Nephron progenitor cell (in vitro differentiated cells): ENCODE data around the gene LPCAT2.

Experiments
- DNase-seq: peaks from one replicate; pipeline ENCODE4 v3.0.0; 2021
- H3K27ac Mint-ChIP-seq: 2 replicates; pipeline ENCODE4 v1.8.0; 2021; ENCODE audit warnings: mild to moderate bottlenecking, moderate library complexity, mixed read lengths
- H3K27me3 Mint-ChIP-seq: 2 replicates; pipeline ENCODE4 v1.8.0; 2021; ENCODE audit warnings: mild to moderate bottlenecking, low read depth, mixed read lengths; ENCODE audit not compliant: poor library complexity
- H3K36me3 Mint-ChIP-seq: 2 replicates; pipeline ENCODE4 v1.8.0; 2021; ENCODE audit warnings: low read depth, mixed read lengths
- H3K4me1 Mint-ChIP-seq: 2 replicates; pipeline ENCODE4 v1.8.0; 2021; ENCODE audit warnings: mixed read lengths
- H3K4me3 Mint-ChIP-seq: 2 replicates; pipeline ENCODE4 v1.8.0; 2021; ENCODE audit warnings: mild to moderate bottlenecking, moderate library complexity, mixed read lengths
- H3K9me3 Mint-ChIP-seq: 2 replicates; pipeline ENCODE4 v1.8.0; 2021; ENCODE audit warnings: mild to moderate bottlenecking, moderate library complexity, mixed read lengths
- CTCF ChIP-seq: fragments of 200-600 bp; sonication (generic); IDR thresholded peaks from 2 replicates; pipeline ENCODE4 v1.5.0; 2021; ENCODE audit warnings: antibody characterized with exemption

LPCAT2 gene

DNA sequence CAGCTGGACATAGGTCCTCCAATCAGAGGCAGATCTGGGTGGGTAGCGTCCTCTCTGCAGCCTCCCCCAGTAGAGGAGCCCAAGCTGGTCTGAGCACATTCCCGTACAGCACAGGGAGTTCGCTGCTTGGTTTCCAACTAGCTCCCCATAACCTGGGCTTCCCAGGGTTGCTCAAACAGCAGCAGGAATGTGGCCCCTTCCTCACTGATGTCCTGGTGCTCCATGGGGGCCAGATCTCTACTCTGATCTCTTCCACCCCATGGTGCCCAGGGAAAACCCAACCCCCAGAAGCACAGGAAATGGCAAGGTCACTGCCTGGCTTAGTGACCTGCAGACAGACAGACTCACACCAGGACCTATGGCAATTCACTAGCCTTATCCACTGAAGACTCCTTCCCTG is 41.0 kb upstream of the LPCAT2 start:
- Mint-ChIP-seq H3K27ac (no peak overlapping the region), H3K36me3 (no peaks in the 10 kb centered on the region), H3K9me3 (no peaks in the 10 kb centered on the region), H3K4me3 (no peak overlapping the region), H3K4me1 (peaks cover 5% of the 10 kb centered on the region), H3K27me3 (peaks cover 16% of the 10 kb centered on the region)
- no peak for DNase-seq
- no peak for TF ChIP-seq CTCF

DNA sequence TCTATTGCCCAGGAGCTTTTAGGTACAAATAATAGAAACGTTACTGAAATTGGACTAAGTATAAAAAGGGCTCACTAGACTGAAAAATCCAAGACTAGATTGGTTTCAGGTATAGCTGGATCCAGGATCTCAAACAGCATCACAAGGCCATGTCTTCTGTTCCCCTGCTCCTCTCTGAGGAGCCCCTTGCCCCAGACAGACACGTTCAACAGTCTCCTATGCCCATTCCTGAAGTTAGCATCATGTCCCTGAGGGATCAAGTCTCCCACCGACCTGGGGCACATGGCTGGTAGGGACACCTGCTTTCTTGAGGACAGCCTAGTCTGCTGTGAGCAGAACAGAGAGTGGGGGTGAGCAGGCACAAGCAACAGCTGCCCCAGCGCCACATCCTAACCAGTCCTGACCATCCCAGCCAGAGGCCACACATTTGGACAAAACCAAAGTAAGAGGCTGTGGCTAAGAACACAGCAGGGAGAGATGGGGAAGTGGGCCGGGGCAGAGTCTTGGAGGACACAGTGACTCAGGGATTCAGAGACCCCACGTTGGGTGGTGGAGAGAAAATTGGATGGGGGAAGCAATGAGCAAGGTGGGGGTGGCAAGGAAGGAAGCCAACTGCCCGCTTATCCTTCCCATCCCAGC is 40.4 kb upstream of the LPCAT2 start:
- Mint-ChIP-seq H3K36me3 (no peaks in the 10 kb centered on the region), H3K9me3 (no peaks in the 10 kb centered on the region), H3K4me1 (peaks cover 5% of the 10 kb centered on the region), H3K4me3 (no peak overlapping the region), H3K27me3 (peaks cover 16% of the 10 kb centered on the region), H3K27ac (no peak overlapping the region)
- no peak for TF ChIP-seq CTCF
- no peak for DNase-seq

GRCh38 chr16:55469821-55470532 is 38.9 kb upstream of the LPCAT2 start:
- Mint-ChIP-seq H3K4me3 (no peak overlapping the region), H3K27ac (no peak overlapping the region), H3K27me3 (peaks cover 16% of the 10 kb centered on the region), H3K4me1 (peaks cover 7% of the 10 kb centered on the region), H3K36me3 (no peaks in the 10 kb centered on the region), H3K9me3 (no peaks in the 10 kb centered on the region)
- no peak for TF ChIP-seq CTCF
- no peak for DNase-seq

GRCh38 chr16:55470533-55471371 is 38.1 kb upstream of the LPCAT2 start:
- H3K4me1 Mint-ChIP-seq: peaks cover 13% of the 10 kb centered on the region
- peaks cover 12% of the 10 kb centered on the region for H3K27me3 Mint-ChIP-seq
- no peak overlapping the region for H3K4me3 Mint-ChIP-seq
- TF ChIP-seq CTCF: no peak
- no peak for DNase-seq
- H3K27ac Mint-ChIP-seq: no peak overlapping the region
- no peaks in the 10 kb centered on the region for H3K9me3 Mint-ChIP-seq
- no peaks in the 10 kb centered on the region for H3K36me3 Mint-ChIP-seq

DNA sequence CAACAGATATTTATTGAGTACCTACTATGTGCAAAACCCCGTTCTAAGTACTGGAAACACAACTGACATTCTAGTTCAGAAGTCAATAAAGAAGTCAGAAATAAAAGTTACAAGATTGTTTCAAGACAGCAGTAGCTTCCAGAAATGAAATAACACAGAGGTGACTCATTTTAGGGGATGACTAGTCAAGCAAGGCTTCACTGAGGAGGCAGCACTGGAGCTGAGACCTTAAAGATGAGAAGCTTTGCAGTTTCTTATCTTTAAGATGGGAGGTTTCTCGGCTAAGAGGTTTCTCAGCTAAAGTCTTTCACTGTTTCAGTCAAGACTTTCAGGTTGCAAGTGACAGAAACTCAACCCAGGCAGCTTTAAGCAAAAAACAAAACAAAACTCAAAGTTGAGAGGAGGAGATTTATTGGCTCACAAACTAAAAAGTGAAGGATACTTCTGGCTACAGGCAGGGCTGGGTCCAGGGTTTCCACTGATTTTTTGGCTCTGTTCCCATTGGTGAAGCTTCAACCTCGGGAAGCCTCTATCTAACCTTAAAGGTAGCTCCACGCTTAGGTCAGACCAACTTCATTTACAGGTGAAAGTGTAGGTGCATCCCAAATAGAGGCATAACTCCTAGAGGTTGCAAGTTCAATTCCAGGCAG is 37.3 kb upstream of the LPCAT2 start:
- no peaks in the 10 kb centered on the region for H3K9me3 Mint-ChIP-seq
- H3K4me3 Mint-ChIP-seq: no peak overlapping the region
- peaks cover 12% of the 10 kb centered on the region for H3K27me3 Mint-ChIP-seq
- H3K36me3 Mint-ChIP-seq: no peaks in the 10 kb centered on the region
- H3K4me1 Mint-ChIP-seq: peaks cover 21% of the 10 kb centered on the region
- no peak for TF ChIP-seq CTCF
- DNase-seq: no peak
- no peak overlapping the region for H3K27ac Mint-ChIP-seq
